DMS 273 (cell line): ENCODE results near the gene QKI.
A peak's percentile ranks its signal among the peaks of the same experiment; 100 is the strongest.
"Not testable (repeated sequence)": the region's sequence is repeated elsewhere in the genome, so short reads cannot be mapped to it uniquely, and the experiment has no call there.

Experiments used
- DNase-seq: peaks from one replicate; lab custom pipeline; 2025; ENCODE audit not compliant: unreplicated experiment; lab: John Stamatoyannopoulos, UW

The QKI gene

GRCh38 chr6:163413345-163414116 is 987 bp upstream of the QKI start:
- DNase-seq: peak; percentile 95

- no peak for DNase-seq
Observed at GRCh38 chr6:163414946-163415619, 565 bp downstream of the QKI start.

GRCh38 chr6:163415620-163416556 is 1.4 kb downstream of the QKI start:
- DNase-seq: peak; percentile 77

GRCh38 chr6:163416557-163417253 is 2.2 kb downstream of the QKI start:
- DNase-seq: peak; percentile 80

- no peak for DNase-seq
Observed at GRCh38 chr6:163417595-163417994, 3.1 kb downstream of the QKI start.

- DNase-seq: no peak
Observed at GRCh38 chr6:163418311-163419029, 4.0 kb downstream of the QKI start.

- no peak for DNase-seq
Observed at GRCh38 chr6:163419413-163420288, 5.1 kb downstream of the QKI start.

GRCh38 chr6:163420289-163420614 is 5.7 kb downstream of the QKI start:
- no peak for DNase-seq

- no peak for DNase-seq
Observed at GRCh38 chr6:163422550-163422949, 8.0 kb downstream of the QKI start.

GRCh38 chr6:163423696-163424095 is 9.2 kb downstream of the QKI start:
- DNase-seq: no peak

GRCh38 chr6:163427498-163428254 is 13.2 kb downstream of the QKI start:
- peak; percentile 72 for DNase-seq

GRCh38 chr6:163428373-163428772 is 13.9 kb downstream of the QKI start:
- DNase-seq: no peak

GRCh38 chr6:163429858-163430448 is 15.4 kb downstream of the QKI start:
- DNase-seq: no peak

GRCh38 chr6:163432300-163432699 is 17.8 kb downstream of the QKI start:
- no peak for DNase-seq

GRCh38 chr6:163433486-163433885 is 19.0 kb downstream of the QKI start:
- not testable (repeated sequence) for DNase-seq

GRCh38 chr6:163435023-163435422 is 20.5 kb downstream of the QKI start:
- no peak for DNase-seq

GRCh38 chr6:163436843-163437242 is 22.3 kb downstream of the QKI start:
- no peak for DNase-seq

- DNase-seq: no peak
Observed at GRCh38 chr6:163437466-163437865, 22.9 kb downstream of the QKI start.
